Endometrial microvascular endothelial cells (primary cell): ENCODE measurements around the gene TTK. TPM values are rescaled to one million over a fixed set of nuclear protein-coding genes. Genes with fewer than 3 reads are reported as not detected.

ENCODE experiments used
- in situ Hi-C: cut with HindIII; loops from 2 replicates; pipeline ENCODE4 v1.10.0; 2017; ENCODE audit warnings: low sequenced_read_pairs, low pct_unique_long_range_greater_than_20kb; ENCODE audit errors: inconsistent ontology term
- total RNA-seq: library from RNA; depleted of rRNA; stranded (reverse); fragments of >200 nt; gene quantifications from one replicate; pipeline ENCODE4 v1.2.3, GENCODE V29; 2015; ENCODE audit errors: inconsistent ontology term

The TTK gene
- 33.3 TPM for total RNA-seq

DNA sequence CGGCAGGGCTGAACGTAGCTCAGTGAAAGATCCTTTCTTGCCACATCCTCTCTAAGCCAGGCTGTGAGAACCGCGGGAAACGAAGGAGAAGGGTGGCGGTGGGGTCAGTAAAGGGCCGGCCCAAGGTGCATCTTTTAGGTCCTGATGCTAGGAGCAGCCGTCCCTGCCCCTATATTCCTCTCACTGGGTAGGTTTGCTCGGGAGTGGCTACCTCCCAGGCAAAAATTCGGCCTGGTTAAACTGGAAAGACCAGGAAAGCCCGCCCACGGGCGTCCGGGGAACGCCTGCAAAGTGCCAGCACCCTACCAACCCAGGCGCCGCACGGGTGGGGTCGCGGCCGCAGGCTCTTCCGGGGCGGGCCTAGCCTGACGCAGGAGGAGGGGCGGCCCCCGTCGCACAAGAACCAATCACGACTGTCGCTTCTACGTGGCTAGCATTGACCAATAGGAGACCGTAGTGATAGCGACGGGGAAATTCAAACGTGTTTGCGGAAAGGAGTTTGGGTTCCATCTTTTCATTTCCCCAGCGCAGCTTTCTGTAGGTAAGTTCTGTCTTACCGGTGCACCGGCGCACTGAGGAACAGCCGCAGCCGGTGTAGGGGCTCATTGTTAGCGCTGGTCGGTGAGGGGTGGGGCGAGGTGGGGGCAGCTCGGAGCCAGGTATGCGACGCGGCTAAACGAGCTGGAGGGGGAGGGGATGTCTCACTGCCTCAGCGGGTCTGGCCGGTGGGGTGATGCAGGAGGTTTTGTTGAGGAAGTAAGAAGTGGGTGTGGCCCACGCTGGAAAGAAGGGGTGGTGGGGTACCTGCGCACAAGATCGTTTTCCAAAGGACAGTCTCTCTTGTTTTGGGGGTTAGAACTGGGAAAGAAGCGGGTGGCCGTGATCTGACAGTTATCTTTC, at the start of gene TTK:
TTK (plus strand) TSS at position 477 of the 900 bp plus-strand sequence. CDS start 1,195 bp downstream, outside the sequence.
- in situ Hi-C loops = no loop called here

DNA sequence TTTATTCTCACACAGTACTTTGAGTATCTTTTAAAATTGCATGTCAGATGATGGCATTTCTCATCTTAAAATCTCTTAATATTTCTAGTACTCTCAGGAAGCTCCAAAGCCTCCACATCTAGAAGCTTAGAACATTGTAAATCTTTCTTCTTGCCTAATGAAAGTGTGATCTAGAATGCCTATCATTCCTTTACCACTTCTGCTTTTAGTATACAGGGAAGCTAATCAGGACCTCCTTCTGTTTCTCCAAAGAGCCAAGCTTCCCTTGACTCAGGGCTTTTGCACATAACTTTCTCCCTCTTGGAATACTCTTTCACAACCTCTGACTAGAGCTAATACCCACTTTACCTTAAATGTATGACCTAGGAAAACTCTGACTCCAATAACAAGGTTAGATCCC, 49.6 kb upstream of the TTK start:
- in situ Hi-C loops = no loop called here

DNA sequence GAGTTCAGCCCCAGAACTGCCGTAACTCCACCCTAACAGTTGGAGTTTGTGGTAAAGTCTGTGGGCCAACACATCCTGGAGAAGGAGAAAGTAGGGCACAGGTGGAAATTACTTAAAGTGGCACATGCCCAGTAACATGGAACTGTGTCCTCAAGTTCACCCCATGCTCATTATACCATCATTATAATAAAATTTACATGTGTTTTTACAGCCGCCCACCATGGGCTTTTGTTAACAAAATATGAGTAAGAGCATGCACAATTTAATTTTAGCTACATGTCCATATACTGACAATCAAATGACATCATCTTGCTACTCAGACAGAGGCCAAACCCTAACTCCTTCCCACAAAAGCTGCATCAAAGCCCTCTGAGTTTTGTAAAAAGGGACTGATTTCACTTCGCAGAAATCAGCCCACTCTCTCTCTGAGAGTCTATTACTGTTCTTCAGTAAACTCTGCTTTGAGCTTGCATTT, 39.8 kb upstream of the TTK start:
- in situ Hi-C loops = no loop called here

DNA sequence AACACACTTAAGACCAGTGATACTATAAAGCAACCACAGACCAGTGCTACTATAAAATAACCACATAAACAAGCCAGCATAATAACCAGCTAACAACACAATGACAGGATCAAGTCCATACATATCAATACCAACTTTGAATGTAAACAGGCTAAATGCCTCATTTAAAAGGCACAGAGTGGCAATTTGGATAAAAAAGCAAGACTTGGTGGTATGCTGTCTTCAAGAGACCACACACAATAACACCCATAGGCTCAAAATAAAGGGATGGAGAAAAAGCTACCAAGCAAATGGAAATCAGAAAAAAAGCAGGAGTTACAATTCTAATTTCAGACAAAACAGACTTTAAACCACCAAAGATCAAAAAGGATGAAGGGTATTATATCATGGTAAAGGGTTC, 37.3 kb upstream of the TTK start:
- in situ Hi-C loops = no loop called here

DNA sequence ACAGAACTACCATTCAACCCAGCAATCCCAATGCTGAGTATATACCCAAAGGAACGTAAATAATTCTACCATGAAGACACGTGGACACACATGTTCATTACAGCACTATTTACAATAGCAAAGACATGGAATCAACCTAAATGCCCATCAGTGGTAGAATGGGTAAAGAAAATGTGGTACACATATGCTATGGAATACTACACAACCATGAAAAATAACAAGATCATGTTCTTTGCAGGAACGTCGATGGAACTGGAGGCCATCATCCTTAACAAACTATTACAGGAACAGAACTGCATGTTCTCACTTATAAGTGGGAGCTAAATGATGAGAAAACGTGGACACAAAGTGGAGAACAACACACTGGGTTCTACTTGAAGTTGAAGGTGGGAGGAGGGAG, 34.7 kb upstream of the TTK start:
- in situ Hi-C loops = no loop called here

GRCh38 chr6:79971193-79971592, 33.3 kb upstream of the TTK start:
- in situ Hi-C loops = no loop called here

GRCh38 chr6:79981652-79982051, 22.8 kb upstream of the TTK start:
- in situ Hi-C loops = no loop called here

DNA sequence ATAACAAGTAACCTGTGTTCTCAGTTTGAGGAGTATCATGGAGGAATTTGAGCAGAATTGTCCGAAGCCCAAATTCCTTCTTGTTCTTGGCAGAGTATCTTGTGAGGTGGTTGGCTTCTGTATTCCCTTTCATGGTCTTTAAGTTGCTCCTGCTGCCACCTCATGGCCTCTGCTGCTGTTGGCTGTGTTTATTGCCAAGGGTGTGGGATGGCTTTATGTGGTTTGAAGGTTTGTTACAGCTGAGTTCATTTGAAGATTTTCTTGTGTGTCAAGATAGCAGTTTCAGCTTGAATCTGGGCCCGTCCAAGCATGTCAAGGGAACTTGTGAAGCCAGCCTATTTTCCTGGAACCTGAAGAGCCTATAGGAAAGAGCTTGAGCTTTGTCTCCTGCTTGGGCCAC, 20.2 kb upstream of the TTK start:
- in situ Hi-C loops = no loop called here

- in situ Hi-C loops = no loop called here
Measured at GRCh38 chr6:79985128-79985527, 19.3 kb upstream of the TTK start.

- in situ Hi-C loops = no loop called here
Measured at GRCh38 chr6:79989641-79990040, 14.8 kb upstream of the TTK start.

DNA sequence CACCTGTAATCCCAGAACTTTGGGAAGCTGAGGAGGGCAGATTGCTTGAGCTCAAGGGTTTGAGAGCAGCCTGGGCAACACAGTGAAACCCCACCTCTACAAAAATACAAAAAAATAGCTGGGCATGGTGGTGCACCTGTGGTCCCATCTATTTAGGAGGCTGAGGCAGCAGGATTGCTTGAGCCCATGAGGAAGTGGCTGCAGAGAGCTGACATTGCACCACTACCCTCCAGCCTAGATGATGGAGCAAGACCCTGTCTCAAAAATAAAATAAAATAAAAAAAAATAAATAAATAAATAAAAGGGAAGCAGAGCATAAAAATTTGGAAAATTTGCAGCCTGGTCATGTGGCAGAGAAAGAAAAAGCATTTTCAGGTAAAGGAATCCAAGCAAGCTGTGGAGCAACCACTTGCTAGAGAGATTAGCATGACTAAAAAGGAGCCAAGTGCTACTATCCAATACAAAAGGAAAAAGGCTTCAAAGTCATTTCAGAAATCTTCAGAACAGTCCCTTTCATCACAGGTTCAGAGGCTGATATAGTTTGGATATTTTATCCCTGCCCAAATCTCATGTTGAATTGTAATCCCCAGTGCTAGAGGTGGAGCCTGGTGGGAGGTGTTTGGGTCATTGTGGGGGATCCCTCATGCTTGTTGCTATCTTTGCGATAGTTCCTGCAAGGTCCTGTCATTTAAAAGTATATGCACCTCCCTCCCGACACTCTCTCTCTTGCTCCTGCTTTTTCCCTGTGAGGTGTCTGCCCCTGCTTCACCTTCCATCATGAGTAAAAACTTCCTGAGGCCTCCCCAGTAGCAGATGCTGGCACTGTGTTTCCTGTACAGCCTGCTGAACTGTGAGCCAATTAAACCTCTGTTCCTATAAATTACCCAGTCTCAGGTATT, 11.2 kb upstream of the TTK start:
- in situ Hi-C loops = no loop called here

- in situ Hi-C loops = no loop called here
Measured at GRCh38 chr6:79993911-79994309, 10.5 kb upstream of the TTK start.

DNA sequence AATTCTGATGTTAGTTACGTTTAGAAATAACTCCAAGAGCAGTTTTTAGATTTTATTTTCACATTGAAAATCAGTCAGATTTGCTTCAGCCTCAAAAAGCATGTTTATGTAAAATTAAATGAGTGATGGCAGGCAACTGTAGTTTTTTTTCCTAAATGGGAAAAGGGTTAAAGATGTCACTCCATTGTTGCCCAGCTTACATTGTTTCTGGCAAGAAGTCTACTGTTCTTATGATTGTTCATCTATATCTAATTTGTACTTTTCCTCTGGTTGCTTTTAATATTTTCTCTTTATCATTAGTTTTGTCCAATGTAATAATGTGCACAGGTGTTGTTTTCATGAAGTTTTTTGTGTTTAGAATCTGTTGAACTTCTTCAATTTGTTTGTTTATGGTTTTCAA, 6.7 kb upstream of the TTK start:
- in situ Hi-C loops = no loop called here

GRCh38 chr6:80001337-80001736, 3.1 kb upstream of the TTK start:
- in situ Hi-C loops = no loop called here

DNA sequence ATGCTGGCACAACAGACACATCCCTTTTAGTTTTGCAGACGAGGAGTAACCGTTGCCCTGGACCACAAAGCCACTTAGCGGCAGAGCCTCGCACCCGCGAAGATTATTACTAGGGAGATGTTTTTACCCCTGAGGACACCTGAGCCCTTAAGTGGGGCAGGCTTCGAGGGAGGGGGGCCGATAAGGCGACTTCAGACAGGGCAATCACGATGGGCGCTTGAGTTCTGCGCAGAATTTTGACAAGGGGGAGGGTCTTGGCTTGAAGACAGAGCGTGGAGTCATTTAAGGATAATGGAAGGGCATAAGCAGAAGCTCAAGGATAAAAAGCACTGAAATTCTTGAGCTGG, 650 bp upstream of the TTK start:
- in situ Hi-C loops = no loop called here

DNA sequence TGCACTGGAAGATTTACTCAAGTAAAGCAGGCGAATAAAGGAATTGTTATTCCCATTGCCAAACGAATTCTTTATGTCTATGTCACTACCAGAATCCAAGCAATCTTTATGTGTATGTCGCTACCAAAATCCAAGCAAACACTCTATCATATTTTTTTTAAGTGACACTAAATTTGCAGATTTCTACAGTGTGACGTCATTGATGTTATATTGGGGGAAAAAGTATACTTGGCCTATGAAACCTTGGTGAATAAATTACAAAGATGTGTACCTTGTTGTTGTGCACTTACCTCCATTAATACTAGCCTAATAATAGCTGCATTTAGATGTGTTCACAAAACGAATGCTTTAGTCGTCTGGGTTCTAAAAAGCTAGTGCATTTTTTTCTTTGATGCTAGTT, 957 bp downstream of the TTK start:
- in situ Hi-C loops = no loop called here

DNA sequence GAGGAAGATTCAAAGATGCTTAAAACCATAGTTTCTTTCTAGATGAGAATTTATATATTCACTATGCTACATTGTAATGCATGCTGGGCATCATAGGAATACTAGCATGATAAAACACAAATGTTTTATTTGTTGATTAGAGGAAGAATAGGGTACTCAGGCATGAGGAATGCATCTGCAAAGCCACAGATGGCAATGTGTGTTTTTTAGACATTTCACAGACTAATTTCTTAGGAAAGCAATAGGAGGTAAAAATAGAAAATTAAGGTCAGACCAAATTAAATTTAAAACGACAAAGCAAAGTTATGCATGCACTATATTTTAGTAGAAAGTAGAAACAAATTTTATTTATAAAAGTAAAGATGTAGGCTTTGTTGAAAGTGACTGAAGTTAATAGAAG, 2.1 kb downstream of the TTK start:
- in situ Hi-C loops = no loop called here

DNA sequence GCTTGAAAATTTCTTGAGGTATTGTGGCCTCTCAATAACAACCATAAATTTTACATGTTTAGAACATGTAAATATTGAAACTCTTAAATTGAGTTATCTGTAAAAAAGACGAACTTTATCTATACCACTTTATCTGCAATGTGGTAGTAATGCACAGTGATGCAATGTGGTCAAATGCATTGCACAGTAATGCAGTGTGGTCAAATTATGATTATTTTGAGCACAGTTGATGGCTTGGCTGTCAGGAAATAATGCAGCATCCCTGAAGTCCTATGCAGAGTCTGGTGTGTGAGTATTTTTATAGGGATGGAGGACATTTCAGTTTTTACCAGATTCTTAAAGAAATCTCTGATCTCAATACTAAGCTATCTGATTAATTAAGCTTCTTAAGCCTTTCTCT, 5.1 kb downstream of the TTK start:
- in situ Hi-C loops = no loop called here

DNA sequence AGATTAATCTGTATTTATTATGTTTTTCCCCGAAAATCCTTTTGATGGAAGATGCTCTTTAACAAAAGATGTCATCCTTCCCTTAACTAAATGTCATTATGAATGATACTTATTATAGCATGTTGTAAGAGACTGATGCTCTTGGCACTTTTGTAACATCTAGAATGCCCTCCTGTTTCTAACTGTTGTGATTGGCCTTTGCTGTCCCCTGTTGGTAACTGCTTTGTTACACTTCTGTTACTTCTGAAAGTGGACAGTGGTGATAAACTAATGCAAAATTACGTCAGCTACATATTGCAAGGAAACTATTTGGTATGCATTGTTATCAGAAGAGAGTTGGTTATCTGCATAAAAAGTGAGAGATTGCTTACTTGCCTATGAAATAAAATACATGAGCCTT, 5.8 kb downstream of the TTK start:
- in situ Hi-C loops = no loop called here
